T-helper 22 cell (primary cell): ENCODE measurements around the gene AKR1C2.
"Not testable (repeated sequence)": the region's sequence is repeated elsewhere in the genome, so short reads cannot be mapped to it uniquely, and the experiment has no call there.

ENCODE experiments used
- DNase-seq: peaks from one replicate; pipeline ENCODE4 v3.0.0-alpha.2; 2020; ENCODE audit warnings: low read depth

AKR1C2 gene

DNA sequence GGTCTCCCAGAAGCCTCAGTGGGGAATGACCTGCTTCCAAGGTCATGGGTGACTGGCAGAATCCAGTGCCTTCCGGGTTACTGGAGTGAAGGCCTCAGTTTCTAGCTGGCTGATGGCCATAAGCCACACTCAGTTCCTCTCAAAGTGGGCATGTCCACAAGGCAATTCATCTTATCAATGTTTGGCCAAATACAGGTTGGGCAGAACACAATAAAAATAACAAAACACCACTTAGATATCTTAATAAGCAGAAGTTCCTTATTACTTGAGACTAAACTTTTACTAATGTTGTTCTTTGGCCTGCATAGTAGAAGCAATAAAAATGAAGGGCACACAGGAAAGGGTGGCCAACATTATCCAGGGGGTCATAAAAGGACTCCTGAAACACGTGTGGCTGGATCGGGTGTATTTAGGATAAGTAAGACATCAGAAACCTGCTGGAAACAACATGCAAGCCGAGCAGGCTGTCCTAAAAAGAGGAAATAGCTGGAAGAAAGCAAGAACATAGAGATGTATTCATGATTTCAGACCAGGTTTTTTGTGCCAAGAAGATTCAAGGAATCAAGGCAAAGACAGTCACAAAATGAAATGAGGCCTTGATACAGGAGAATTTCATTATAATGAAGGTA lies 19.6 kb upstream of the AKR1C2 start:
- DNase-seq, result no peak

DNA sequence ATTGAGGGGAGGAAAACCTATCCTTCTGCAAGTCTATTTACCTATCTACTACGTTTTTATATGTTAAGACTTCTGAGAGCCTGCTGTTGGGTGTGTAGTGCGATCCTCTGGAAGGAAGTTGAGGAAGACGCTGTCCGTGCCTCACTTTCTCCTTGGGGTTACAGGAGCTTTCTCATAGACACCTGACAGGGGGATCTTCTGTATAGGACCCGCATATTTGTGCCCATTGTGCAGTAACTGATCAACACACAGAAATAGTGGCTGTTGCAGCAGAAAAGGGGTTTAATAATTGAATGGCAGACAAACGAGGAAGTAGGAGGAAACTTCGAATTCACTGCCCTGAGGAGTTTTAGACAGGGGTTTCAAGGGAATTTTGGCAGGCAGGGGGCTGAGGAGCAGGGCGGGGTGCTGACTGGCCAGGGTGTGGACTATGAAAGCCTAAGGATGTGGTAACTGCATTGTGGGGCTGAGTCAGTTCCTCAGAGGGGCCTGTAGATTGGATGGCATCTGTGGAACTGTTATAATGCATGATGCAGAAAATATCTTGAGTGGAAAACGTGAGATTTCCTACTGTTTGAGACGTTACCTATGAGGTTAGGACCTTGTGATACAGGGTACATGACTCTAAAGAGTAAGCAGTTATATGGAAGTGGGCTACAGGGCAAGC lies 18.1 kb upstream of the AKR1C2 start:
- DNase-seq, result not testable (repeated sequence)

DNA sequence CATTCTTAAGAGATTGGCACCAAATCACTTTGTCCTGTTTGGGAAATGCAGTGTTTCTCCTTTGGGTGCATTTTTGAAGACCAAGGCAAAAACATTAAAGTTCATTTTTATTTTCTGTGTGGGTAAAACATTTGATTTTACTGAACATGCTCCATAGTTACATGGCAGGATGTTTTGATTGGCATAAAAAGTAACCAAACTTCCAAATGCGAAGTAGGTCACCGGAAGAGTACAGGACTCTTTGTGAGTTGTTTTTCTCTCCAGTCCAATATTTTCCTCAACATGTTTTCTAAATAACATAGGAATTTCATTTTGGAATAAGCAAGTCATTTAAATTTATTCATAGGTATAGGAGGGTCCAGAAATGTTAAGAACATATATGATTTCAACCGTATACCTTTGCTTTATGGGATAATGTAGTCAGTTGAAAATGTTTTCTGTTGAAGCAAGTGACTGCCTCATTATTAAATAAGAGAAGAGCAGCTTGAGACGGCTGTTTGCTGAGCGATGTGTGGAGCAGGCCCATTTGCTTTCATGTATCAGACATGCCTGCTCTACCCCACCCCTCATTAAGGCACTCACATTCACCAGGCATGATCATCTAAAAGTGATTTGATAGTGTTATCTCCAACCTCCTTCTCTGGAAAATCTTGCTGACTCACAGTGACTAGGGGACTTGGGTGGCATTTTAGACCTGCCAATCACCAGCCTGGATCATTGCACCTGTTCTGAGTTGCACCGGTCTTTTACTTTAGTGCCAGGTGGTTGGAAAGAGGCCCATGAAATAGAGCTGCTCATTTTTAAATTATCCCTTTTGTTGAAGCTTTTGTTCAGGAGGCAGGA lies 16.3 kb upstream of the AKR1C2 start:
- not testable (repeated sequence) for DNase-seq

DNA sequence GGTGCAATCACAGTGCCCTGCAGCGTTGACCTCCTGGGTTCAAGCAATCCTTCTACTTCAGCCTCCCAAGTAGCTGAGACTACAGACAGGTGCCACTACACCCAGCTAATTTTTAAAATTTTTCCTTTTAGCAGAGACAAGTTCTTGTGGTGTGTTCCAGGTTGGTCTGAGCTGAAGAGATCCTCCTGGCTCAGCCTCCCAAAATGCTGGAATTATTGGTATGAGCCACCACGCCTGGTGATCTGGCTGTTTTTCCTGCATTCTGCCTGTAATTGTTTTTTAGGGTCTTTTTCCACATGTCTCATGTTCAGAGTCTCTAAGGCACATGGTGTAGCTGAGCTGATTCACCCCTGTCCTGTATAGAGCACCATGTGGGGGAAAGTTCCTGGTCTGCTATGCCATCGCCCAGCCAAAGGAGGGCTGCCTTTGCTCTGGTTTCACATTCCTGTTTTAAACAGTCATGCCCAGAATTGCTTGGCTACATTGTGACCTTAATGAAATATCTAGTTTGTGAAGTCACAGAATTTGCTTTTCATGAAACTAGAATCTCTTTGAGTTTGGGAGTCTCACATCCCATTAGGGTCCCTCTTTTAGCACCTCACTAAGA lies 15.1 kb upstream of the AKR1C2 start:
- DNase-seq, result not testable (repeated sequence)

DNA sequence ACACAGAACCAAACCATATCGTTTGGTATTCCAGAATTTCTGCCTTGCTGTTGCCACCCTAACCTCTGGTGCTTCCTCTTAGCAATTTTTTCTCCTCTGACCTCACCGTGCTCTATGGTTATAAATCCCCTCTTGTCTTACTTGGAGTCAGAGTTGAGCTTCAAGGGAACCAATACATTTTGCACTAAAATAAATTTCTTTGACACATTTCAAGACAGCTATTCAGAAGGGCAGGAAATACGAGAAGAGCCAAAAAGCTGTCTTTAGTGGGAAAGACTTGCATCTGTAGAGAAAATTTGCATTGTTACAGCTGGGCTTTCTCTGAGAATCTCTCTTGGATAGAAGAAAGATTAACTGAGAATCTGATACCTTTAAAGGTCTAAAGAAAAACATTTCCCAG lies 14.5 kb upstream of the AKR1C2 start:
- no peak for DNase-seq

DNA sequence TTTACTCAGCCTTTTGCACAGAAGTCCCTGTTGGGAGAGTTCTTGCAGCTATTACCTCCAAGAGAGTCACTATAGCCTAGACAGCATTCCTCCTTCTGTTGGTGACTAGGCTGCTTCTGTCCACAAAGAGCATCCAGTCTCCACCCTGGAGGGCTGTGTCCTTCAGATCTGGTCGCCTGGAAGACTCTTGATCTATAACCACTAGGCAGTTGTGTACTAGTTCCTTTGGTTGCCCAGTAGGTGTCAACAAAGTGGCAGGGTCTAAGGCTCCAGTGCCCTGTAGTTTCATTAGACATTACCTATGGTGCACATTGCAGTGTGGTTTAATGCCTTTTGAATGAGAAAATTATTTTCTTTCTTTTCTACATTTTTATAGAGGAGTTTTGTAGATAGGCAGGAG lies 11.3 kb upstream of the AKR1C2 start:
- DNase-seq, result no peak

DNA sequence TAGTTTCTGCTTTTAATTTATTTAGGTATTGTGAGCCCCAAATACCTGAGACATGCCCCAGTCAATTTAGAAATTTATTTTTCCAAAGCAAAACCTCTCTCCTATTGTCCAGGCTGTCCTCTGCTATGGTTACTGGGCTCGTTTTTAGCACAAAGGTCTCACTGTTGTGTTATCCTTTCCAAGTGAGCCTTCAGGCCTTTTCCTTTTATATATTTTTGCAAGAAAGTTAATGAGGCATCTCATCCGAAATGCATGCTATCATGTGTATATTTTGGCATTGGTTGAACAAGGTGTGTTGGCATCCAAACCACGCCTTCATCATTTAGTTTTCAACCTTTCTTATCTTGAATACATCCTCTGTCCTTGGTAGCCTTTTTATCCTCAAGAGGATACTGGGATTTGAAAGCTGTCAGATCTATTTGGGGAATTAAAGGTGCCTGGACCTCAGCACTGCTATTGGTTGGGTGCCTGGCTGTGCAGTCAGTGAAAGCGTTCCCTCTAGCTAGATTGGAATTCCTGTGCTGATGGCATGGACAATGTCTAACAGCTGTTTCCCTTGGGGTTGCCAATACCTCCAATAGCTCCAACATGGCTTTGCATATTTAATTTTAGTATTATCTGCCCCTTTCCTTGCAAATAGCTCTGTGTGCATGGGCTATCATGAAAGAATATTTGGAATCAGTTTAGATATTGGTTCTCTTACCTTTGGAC lies 10.7 kb upstream of the AKR1C2 start:
- not testable (repeated sequence) for DNase-seq

DNA sequence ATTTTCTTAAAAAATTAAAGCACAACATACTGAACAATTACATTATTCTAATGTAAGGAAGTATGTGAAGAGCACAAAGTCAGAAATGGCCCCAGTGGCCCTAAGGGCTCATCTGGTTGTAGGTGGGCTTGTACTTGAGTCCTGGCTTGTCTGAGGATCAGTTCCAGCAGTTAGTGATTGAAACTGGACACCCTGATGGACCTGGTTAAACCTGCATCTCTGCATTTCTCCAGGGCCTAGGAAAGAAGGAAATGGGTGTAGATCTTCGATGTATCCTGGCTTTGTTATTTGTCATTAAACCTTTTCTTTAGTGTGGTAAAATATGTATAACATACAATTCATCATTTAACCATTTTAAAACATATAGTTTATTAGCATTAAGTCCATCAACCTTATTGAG lies 9.7 kb upstream of the AKR1C2 start:
- DNase-seq, result no peak

DNA sequence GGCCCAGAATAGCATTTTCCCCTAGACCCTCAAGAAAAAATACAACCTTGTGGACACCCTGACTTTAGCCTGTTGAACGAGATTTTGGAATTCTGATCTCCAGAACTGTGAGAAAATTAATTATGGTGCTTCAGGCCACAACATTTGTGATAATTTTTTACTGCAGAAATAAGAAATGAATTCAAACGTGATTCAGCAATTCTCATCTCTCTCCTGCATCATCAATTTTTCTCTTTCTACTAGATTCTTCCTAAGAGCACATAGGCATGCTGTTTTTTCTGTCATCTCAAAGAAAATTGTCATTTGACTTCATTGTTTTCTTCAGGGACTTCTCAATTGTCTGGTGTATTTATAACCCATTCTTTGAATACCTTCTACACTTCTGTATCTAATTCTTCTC lies 8.9 kb upstream of the AKR1C2 start:
- no peak for DNase-seq

DNA sequence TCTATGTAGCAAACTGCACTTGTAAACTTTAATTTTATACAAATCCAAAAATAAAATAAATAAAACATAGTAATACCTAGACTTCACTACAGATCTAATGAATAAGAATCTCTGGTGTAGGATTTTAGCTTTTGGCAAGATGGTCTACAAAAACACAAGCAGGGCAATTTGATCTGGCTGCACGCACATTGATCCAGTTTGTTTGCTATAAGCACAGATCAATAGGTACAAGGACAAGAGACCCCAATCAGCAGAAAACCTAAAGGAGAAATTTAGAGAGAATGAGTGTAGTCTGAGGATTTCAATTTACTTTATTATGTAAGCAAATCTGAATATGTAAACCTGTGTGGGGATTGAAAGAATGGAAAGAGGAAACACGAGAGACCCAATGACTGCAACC lies 7.7 kb upstream of the AKR1C2 start:
- DNase-seq, result not testable (repeated sequence)

DNA sequence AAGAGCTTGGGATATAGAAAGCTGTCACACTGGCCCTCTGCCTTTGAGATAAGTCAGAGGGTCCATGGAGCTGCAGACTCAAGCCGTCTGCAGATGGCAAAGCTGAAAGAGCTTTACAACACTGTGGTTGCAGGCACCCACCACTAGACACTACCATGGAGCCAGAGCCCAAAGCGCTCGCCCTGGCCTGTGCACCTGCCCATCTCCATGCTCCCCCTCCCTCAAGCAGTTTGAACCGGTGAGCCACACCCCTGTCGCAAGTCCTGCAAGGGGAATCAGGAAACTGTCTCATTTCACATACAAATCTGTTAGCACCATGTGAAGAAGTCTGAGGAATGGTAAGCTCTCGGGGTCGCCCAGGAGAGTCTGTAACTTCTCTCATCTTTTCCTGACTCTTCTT lies 6.4 kb upstream of the AKR1C2 start:
- DNase-seq, result not testable (repeated sequence)

DNA sequence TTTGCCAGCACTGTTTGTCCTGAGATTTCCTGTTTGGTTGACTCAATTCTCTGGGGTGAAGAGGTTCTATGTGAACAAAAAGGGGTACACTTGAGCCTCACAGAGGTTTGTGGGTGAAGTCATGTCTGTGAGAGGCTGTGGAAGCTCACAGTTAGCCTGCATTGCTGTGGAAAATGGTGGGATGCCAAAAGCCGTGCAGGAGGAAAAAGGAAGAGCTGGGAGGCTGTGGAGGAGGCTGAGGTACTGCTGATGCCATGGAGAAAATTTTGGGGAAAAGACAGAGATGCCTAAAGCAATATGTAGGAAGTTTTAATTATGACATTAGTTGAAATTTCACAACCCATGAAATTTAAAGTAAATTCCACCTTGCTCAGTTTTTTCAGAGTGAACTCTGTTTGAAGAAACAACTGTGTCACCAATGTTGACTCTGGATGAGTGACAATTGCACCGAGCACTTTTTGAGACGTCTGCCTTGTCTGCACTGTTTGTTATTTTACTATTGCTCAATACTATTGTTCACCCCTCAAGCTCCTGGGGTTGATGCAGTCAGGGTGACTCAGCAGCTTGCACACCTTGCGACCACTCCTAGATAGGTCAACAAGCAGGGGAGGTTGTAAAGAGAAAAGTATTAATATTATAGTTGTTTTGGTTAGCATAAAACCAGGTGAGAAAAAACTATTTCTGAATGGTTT lies 5.3 kb upstream of the AKR1C2 start:
- DNase-seq, result not testable (repeated sequence)

DNA sequence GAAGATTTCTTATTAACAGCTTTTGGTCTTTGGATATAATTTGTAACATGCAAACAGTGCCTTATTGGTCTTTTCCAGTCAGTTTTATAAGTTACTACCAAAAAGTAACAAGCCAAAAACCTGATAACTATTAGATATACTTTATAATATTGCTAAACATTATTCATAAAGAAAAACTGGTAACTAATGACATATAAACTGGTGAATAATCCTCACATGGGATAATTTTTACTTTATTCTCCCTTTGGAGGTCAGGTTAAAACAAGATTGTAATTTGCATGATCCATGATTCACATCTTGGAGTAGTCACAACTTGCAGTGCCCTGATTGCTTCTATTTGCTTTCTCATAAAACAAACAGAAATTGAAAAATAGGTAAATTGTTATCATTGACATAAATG lies 844 bp upstream of the AKR1C2 start:
- DNase-seq, result not testable (repeated sequence)

DNA sequence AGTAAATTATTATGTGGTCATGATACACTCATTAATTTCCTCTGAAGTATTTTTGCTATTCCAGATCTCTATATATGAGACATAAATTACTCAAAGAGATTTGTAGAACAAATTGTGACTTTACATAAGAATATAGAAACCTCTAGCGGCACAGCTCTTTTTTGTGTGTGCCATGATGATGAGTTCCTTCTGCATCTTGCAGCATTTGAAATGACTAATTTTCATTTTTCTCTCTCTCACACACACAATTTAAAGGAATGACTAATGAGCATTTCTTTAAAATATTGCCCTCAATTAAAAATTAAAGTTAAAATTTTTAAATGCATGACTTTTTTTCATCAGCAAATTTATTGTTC lies 351 bp upstream of the AKR1C2 start:
- not testable (repeated sequence) for DNase-seq

DNA sequence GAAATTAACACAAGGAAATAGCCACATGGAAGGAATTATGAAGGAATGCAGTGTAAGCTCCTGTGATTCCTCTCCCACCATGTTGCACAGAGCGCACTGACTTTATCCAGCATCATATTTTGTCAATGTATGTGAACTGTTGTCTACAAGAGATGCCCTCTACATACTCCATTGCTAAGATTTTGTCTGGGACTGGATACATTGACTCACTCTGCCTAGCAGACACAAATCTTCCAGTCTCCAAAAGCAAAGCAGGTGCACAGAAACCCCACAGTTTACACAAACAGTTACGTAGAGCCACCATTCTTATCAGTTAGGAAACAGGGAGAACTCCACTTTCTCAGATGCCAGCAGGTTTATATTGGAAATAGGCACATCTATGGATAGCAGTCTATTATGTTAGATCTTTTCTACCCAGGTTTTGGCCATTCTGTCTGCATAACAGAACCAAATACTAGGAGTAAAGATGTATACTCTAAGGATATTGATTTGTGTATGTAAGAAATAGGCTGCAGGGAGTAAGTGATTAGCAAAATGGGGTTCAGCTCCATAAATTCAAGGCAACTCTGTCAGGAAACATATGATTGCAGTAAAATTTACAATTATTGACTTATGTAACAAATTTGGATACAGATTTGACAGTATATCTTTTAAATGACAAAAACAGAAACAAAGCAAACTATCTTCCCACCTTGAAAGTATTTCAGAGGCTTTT lies 1.5 kb downstream of the AKR1C2 start:
- DNase-seq, result no peak

DNA sequence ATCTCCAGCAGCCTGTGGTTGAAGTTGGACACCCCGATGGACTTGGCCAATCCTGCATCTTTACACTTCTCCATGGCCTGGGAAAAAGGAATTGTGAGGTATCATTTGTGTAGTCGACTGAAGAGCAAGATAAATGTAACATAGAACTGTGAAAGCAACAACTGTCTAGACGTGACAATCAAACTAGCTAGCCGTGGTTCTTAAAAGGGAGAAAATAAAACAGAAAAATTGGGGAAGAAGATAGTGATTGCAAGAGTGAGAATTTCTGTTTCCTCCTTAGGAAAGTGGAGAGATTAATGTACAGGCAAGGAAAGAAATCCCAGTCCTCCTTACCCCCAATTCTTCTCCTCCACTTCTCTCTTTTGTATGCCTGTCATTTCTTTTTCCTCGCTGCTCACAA lies 5.0 kb downstream of the AKR1C2 start:
- DNase-seq, result no peak

DNA sequence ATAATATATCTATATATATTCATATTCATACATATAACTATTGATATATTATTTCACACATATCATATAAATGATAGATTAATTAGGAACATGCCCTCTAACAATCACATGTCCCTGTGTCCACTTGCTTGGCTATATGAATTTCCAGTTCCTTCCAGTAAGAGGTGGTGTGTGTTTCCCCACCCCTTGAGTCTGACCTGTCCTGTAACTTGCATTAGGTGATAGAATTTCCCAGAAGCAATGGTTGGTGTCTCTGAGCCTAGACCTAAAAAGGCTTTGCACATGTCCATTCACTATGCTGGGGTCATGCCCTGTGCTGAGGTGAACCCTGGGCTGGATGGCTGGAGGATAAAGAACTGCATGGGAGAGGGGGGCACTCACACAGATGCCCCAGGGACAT lies 9.4 kb downstream of the AKR1C2 start:
- not testable (repeated sequence) for DNase-seq

DNA sequence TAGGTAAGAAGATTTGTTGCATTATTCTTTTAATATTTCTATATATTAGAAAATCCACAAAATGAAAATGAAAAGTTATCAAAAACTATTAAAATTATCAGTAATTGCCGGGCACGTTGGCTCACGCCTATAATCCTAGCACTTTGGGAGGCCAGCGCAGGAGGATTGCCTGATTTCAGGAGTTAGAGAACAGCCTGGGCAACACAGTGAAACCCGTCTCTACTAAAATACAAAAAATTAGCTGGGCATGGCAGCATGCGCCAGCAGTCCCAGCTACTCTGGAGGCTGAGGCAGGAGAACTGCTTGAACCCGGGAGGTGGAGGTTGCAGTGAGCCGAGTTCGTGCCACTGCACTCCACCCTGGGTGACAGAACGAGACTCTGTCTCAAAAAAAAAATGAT lies 11.1 kb downstream of the AKR1C2 start:
- DNase-seq, result not testable (repeated sequence)

DNA sequence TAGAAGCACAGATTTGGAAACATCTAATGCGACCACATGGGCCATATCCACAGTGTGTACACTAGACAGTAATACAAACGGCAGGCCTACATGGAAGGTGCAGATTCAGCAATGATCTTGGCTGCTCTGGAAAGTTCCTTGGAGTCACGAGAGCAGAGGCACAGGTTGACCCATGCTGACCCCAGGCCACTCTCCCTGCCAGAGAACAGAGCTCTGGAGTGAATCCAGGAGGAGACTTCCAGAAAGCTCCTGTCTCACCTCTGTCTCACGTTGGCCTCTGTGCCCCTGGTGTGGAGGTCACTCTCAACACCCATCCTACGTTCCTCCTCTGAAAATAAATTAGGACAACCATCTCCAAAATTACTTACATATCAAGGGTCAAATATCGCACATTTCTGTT lies 12.2 kb downstream of the AKR1C2 start:
- DNase-seq, result not testable (repeated sequence)

DNA sequence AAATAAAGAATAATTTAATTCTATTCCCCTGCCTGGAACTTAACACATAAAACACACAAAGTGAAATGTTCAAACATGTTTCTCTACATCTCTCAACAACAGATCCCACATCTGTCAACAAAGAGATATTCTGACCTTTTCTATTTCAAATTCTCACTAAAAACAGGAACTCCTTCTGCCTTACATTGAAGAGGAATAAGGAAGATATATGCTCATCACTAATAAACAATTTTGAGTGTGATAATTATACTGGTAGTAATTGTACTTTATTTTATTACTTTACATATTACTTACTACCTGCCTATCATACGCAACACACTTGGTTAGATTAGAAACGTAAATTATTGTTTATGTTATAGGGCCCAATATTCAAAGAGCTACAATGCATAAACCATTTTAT lies 13.4 kb downstream of the AKR1C2 start:
- no peak for DNase-seq
